Lower leg skin (tissue), 3 donors: ENCODE data around the gene RNF6.

Source experiments
- CTCF ChIP-seq, 3 donors: fragments of 450-650 bp; IDR thresholded peaks; one replicate each; pipeline ENCODE4 v1.5.1; 2016; ENCODE audit warnings: antibody characterized with exemption in 3 of 3, mild to moderate bottlenecking in 3 of 3, moderate library complexity in 2 of 3
- POLR2A ChIP-seq, 2 donors: fragments of 450-650 bp; IDR thresholded peaks; one replicate each; pipeline ENCODE4 v1.6.1; 2016 to 2017; ENCODE audit warnings: antibody characterized with exemption in 2 of 2, mild to moderate bottlenecking in 1 of 2, moderate library complexity in 1 of 2

GRCh38 chr13:26247011-26247410 is 24.9 kb upstream of the RNF6 start:
- TF ChIP-seq CTCF (IDR thresholded peaks at IDR 0.05): no peak
- no peak for TF ChIP-seq POLR2A (IDR thresholded peaks at IDR 0.05)
